NCI-H526 treated with DMSO at 0.1 percent for 48 hours (cell line): Measurements from ENCODE around the gene MAS1L.

Source experiments
- DNase-seq: peaks from one replicate; lab custom pipeline; 2025; lab: John Stamatoyannopoulos, UW

The MAS1L gene

DNA sequence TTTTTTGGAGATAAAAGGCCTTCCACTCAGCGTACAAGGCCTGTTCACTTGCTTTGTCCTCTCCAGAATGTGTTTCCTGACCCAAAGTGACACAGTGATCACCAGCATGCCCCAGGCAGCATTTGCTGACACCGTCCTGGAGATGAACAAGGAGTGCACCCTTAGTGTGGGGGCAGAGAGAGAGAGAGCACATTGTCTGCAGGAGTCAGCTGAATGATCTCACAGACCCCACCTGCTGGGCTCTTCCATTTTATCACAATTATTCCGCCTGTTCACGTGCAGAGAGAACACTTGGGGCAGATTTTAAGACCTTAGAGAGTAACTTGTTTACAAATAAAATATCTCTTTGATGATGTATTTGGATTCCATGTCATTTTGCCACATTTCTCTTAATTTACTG is 22.4 kb upstream of the MAS1L start:
- DNase-seq, result no peak

DNA sequence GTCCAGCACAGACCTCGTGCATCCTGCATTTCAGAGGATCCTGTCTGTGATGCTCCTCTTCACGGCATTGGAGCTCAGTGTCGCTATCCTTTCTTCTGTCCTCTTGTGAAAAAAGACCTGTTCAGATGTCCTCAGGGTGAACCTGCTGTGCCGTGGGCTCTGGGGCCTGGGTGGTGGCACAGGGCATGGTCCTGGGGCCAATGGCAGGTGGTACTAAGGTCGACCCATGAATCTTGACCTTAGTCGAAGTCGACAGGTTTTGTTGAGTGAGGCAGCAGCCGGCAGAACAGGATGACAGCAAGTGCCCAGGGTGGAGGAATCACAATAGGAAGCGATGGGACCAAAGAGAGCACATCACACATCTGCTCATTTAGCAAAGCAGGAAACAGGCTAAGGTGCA is 22.0 kb upstream of the MAS1L start:
- DNase-seq, result no peak

DNA sequence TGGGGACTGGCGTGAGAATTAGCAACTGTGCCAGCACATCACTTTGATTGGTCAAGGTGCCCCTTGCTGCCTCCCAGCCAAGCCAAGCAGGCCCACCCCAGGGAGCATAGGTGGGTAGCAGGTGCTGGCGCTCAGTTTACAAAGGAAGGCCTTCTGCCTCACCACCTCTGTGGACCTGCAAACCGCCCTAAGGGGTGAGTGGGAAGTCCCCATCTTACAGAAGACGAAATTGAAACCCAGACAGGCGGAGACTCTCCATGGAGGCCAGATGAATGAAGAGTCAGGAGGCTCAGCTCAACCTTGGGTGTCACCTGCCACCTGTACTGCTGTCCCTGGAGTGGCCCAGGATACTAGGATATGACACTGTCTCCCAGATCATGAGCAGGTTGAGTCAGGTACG is 21.5 kb upstream of the MAS1L start:
- no peak for DNase-seq

DNA sequence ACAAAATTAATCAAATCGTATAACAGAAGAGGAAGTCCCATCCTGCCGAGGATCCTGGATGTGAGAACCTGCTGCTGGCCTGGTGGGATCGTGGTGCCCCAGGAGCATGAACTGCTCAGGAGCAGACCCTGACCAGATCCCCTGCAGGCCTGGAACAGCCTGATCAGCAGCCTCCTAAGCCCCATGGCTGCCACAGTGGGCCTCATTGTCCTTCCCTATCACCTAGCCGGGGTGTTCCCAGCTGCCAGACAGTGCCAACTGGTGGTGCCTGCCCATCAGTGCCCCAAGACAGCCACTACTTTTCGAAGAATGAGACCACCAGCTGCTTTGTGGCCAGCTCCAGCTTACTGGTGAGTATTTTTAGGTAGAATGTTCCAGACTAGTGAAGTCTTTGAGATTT is 19.6 kb upstream of the MAS1L start:
- no peak for DNase-seq

DNA sequence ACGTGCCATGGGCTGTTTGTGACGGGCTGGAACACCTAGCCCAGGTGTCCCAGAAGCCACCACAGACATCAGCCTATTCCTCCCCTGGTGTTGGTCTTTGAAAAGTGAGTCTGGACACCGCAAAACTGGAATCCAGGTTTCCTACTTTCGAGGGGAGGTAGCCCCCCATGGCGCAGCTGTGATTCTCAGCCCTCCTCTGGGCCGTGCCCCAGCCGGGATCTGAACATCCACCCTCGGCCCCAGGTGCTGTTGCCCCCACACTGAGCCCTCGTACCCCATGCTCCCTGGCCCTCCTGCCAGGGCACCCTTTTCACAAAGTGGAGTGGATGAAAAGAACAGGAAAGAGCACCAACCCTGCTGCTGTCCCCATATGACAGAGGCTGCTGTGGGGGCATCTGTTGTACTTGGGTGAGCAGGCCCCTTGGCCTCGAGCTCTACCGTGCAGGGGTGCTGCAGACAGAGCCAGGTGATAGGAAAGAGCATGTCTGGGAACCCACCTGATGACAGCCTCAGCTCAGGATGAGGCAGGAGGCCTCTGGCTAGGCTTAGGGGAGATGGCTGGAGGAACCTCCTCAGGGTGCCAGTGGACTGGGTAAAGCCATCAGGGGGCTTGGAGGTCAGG is 18.8 kb upstream of the MAS1L start:
- no peak for DNase-seq

DNA sequence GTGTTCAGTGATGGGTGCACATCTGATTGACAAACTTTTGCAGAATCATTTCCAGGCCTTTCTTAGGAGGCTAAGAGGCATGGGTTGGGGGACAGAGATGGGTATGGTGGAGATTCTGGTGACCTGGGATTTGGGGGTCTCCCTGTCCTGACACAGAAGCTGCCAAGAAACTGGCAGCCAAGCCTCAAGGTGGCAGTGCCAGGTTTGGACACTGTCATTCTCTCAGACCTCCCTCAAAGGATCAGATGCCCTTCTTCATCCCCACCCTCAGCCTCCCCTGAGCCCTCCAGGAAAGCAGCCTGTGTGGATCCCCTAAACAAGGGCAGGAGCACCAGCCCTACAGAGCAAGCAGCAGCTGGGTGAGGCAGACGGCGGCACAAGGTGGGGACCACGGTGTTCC is 18.1 kb upstream of the MAS1L start:
- no peak for DNase-seq

DNA sequence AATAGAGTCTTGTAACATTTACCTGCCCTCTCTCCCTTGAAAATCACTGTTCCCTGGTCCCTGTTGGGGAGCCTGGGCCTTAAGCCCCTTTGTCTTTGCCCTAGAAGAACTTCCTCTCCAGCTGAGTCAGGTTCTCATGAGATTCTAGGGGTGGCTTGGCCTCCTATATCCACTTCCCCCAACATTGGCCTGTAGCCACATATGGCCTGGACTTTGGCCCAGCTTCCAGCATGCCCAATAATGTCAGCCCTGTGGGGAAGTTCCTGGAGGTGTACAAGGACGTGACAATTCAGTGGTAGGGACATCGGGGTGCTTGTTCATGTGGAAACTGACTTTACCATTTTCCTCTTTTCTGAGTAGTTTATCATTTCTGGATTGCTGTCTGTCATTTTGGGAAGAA is 17.2 kb upstream of the MAS1L start:
- DNase-seq, result no peak

DNA sequence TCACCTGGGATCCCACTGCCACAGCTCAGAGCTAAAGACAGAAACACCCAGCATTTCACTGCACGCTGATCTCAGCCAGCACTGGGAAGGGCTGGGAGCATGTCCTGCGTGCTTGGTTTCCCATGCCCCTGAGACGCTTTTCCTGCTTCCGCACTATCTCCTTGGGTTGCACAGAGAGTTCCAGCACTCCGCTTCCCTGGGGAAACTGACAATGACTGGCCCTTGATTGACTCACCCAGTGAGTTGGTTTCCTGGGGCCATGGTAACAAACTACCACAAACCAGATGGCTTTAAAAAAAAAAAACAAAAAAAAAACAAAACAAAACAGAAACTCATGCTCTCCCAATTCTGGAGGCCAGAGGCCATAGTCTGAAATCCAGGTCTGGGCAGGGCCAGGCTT is 14.8 kb upstream of the MAS1L start:
- no peak for DNase-seq

DNA sequence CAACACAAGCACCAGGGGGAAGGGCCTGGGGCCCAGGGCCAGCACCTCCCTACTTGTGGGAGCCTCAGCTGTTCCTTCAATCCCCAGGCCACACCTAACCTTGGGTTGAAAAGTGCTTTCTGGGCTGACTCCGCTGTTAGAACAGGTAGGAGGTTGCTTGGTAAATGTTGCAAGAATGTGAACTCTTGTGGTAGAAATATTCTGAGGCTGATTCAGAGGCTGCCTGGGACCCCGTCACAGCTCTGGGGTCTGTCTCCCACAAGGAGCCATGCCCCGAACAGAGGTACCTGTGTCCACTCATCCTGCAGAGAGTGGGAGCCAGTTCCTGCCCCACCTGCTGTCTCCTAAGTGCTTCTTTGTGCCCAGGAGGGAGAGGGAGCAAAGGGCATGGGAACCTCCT is 14.4 kb upstream of the MAS1L start:
- no peak for DNase-seq

DNA sequence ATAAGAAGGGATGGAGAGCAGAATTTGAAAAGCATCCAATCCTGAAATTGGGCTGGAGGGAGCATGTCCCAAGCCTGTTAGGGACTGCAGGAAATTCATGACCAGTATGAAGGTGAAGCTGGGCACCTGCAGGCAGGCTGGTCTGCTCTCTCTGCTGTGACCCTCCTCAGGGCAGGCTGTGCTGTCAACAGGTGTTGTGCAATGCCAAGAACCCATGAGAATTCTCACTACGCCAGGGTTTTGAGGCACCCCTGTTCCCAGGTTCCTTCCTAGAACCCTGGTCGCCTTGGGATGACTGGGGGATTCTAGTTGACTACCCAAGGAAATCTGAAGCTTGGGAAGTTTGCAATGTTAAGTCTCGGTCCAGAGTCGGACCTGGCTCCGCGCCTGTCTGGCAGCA is 13.3 kb upstream of the MAS1L start:
- no peak for DNase-seq

DNA sequence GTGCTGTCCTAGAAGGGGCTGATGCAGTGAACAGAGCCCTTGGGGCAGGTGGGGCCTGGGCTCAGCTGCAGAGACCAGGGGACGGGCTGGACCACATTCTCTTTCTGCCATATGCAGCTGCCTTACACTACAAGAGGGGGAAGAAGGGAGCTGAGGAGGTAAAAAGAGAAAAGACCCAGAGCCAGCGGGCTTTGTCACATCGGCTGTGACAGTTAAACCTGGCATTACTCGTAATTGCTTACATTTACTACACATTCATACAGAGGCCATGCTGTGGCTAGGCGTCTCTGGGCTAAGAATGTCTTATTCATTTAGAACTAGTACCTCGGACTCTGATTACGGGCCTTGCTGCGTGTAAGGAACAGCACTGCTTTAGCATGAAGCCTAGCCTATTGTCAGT is 12.8 kb upstream of the MAS1L start:
- DNase-seq, result no peak

DNA sequence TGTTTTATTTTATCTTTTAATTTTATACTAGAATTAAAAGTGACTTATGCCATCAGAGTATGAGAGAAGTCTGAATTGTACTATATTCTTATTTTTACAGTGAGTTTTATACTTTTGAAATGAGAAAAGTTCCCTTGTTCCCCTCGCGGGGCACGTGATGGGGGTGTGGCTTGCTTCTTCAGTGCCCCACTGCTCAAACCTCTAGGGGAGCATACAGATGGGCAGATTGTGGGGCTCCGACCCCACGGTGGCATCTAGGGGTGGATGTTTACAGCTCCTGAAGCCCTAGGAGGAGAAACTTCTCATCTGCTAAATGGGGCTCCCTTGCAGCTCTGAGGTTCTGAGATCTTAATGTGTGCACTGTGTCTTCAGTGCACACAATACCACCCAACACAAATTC is 11.9 kb upstream of the MAS1L start:
- no peak for DNase-seq

DNA sequence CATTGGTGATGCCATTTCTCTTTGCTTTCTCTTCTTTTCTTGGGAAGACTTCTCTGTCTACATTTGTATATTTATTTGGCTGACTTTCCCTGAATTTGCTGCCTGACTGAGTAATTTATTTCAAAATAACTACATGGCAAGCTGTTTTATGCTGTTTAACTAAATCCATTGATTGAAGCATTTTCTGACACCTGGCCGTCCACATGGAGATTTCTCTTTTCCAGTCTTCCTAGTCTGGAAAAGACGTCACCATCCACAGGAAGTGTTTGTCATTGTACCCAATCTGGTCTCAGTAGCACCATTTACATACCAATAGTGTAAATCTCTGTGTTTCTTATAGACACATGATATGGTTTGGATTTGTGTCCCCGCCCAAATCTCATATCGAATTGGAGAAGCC is 9.2 kb upstream of the MAS1L start:
- DNase-seq, result no peak

DNA sequence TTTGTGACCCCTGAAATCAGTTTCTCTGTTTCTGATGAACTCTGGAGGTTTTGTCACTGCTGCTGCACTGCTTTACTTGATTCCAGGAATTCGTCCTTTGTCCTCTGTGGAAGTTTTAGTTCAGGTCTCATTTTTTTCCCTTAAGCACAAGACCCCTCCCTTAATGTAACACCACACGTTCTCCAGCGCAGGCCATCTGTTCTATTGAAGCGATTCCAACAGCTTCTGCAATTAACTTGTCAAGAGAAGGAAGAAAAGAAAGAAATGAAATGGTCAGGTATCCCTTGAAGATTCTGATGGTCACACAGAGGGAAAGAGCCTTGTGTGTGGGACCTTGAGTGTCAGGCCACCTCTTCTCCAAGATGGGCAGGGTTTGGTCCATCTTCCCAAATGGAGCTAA is 7.8 kb upstream of the MAS1L start:
- no peak for DNase-seq

DNA sequence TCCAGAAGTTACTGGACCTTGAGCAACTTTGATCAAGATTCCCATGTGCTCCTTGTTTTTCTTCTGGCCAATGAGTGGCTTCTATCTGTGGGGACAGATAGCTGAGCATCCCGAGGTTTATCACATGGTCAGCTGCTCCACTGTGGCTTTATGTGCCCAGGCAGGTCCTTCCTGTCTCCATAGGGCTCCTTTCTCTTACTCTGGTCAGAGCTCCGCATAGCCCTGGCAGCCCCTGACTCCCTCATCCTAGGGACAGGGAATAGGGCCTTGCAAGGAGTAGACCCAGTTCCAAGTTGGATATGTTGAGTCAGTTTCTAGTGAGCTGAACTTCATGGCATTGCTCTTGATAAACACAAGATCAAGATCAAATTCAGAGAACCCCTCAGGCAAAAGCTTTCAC is 6.4 kb upstream of the MAS1L start:
- no peak for DNase-seq

DNA sequence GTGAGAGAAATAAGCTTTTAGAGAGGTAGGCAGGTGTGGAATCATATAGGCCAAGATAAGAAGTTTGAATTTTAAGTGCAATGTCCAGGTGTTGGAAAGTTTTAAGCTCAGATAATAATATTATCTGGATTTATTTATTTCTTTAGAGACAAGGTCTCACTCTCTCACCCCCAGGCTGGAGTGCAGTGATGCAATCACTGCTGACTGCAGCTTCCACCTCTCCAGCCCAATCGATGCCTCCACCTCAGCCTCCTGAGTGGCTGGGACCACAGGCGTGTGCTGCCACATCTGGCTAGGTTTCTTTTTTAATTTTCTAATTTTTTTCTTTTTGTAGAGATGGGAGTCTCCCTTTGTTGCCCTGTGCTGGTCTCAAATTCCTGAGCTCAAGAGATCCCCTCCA is 5.5 kb upstream of the MAS1L start:
- DNase-seq, result no peak

DNA sequence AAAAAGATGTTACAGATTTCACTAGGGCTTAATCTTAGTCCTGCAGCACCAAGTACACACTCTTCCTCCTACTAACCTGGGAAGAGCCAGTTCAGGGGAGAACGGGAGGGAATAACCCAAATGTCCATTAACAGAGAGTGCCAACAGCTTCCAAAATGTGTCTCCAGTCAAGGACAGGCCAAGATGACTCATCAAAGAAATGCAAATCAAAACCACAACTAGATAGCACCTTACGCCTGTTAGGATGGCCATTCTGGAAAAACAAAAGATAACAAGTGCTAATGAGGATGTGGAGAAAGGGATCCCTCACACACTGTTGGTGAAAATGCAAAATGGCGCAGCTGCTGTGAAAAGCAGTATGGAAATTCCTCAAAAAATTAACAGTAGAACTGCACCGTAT is 3.8 kb upstream of the MAS1L start:
- no peak for DNase-seq

DNA sequence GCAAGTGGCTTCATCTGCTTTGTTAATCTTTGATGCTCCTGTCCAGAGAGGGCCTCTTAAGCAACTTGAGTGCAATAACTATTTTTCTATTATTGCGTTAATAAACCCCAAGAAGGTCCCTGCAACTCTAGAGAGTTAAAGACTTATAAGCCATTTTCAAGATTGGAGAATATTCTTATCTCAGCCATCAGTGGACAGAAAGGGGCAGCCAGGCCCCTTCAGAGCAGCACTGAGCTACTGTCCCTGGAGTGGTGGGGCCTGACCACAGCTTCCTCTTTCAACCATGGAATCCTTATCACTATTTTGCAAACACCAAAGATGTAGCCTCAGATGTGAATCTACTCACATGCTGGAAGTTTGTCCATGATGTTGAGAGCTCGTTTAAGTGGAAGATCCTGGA is 2.8 kb upstream of the MAS1L start:
- DNase-seq, result no peak

DNA sequence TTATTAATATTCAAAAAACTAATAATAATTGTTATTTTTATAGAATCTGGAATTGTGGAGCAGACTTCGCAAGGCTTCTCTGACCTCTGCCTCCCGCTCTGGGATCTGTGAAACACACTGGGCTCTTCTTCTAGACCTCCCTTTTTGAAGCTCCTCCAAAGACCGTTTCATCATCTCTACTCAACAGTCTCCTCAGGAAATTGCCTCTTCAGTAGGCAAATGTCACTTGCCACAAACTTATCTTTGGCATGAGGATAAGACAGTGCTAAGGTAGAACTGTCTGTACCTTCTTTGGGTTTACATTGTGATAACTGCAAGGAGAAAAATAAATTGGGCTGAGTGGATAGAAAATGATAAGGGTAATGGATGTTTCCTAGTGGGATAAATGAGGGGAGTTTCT is 2.3 kb upstream of the MAS1L start:
- no peak for DNase-seq

DNA sequence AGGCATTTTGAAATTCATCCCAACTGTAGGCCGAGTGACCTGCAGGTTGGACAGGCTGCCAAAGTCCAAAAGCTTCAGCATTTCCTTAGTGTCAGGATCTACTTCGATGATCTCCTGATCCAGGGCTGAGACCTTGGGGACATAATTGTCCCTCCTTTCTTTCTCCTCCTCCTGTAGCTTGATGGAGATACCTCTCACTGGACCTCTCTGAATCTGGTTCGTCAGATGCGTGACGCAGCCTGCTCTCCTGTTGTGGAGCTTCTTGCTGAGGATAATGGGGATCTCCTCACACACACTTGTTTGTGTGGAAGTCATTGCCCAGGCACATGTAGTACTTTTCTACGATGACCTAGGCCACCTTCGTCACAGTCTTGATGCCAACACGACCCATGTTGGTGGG is 1.5 kb upstream of the MAS1L start:
- no peak for DNase-seq

DNA sequence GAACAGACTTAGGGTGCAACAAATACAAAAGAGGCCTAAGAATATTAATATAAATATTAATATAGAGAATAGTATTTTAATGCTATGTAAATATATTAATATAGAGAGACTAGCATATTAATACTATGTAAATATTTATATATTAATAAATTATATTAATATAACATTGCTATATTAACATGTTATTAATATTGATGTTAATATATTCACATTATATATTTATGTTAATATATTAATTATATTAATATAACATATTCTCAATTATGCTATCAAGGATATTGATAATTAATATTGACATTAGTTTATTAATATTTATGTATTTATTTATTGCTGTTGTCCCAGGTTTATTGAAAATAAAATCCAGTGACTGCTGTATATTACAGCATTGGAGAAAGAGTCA is 1.1 kb upstream of the MAS1L start:
- no peak for DNase-seq

DNA sequence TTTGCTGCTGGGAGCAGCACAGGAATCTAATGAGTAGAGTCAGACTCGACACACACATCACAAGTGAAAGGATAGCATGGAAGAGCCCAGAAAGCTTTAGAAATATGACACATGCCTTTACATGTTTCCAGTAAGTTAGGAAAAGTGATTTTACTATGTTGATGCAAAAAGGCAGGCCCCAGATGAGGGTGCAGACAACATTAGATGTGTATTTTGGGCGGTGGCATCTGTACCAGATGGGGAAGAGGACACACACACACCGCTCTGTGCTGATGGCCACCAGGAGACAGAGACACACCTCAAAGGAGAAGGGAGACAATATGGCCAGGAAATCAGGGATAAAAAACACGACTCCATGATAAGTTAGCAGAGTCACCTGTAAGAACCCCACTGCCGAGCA is 625 bp downstream of the MAS1L start:
- DNase-seq, result no peak

DNA sequence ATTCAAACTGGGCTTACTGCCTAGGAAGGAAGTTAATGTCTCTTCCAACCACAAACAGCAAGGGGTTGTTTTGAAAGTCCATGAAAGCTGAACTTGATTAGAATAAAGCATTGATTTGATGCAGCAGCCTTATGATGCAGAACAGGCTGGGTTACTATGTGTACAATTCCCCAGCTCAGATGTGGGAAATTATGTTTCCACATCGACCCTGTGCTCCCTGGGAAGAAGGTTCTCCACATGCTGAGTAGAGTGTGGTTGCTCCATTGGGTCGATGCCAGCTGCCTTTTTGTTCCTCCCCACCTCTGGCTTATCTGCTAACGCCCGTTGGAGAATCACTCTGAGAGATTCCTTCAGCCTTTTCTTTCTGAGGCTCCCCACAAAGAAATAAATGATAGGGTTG is 1.2 kb downstream of the MAS1L start:
- no peak for DNase-seq

DNA sequence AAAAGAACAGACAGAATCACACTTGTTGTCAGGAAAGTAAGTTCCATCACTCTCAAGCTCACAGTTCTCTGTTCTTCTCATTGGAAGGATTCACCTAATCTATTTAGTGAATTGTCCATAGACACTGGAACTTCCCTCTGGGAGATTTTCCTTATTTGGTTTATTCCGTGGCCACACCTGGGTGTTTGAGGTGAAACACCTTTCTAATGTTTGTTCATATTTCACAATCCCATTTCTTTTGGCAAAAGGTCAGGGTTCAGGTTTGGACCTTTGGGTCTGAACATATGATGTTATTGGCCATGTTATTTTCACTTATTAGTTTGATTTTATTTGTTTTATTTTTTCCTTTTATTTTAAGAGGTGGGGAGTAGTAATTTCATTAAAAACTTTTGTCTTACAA is 4.0 kb downstream of the MAS1L start:
- no peak for DNase-seq

DNA sequence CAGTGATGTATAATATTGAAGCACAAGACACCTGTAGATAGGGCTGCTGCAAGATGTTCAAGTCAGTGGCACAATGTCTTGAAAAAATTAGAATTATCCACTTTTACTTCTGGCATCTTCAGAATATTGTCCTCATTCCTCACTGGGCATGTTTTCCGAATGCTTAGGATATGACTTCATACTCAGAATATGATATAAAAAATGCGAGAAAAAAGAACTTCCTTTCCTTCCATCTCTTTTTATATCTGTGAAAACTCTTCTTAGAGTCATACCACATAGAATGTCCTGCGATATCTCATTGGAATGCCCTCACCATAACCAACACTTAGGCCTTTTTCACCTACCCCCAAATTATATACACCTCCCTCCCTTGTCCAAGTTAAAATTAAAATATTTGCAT is 4.6 kb downstream of the MAS1L start:
- no peak for DNase-seq
